ENCODE measurements around the gene RAB37.

DNA sequence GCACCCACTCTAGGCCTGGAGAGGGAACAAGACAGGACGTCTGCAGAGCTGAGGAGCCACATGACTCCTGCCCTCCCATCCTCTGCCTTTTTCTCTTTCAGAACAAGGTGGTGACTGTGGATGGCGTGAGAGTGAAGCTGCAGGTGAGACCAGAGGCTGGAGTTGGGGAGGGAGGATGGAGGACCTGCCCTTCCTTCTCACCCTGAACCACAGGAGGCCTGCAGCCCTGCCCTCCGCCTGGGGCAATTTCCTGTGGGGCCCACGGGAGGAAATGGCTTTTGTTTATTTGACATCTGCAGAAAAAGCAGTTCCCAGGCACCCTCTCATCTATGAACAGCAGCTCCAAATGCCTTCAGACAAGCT is 5.1 kb downstream of the RAB37 start:
- TF ChIP-seq, protein P1, sequence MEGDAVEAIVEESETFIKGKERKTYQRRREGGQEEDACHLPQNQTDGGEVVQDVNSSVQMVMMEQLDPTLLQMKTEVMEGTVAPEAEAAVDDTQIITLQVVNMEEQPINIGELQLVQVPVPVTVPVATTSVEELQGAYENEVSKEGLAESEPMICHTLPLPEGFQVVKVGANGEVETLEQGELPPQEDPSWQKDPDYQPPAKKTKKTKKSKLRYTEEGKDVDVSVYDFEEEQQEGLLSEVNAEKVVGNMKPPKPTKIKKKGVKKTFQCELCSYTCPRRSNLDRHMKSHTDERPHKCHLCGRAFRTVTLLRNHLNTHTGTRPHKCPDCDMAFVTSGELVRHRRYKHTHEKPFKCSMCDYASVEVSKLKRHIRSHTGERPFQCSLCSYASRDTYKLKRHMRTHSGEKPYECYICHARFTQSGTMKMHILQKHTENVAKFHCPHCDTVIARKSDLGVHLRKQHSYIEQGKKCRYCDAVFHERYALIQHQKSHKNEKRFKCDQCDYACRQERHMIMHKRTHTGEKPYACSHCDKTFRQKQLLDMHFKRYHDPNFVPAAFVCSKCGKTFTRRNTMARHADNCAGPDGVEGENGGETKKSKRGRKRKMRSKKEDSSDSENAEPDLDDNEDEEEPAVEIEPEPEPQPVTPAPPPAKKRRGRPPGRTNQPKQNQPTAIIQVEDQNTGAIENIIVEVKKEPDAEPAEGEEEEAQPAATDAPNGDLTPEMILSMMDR (IDR thresholded peaks at IDR 0.05) = no peak
- TF ChIP-seq ZFX (IDR thresholded peaks at IDR 0.05; ENCODE audit: borderline replicate concordance) = no peak

Measured in 22Rv1 (cell line).